WTC11 (cell line): ENCODE measurements around the gene DMKN. TPM values are rescaled to one million over a fixed set of nuclear protein-coding genes. Genes with fewer than 3 reads are reported as not detected.

Source experiments
- ATAC-seq: fragments of 200-7000 bp; cut with Tn5 transposase; 2 replicates; pipeline ENCODE4 v1.10.0; 2021; ENCODE audit warnings: mild to moderate bottlenecking, moderate library complexity
- CTCF ChIA-PET: fragments of 300-600 bp; sonication (Branson Sonifier 250); formaldehyde crosslinking; loops from one replicate; lab custom pipeline; 2021; ENCODE audit warnings: antibody characterized with exemption; lab: Charles Lee
- POLR2A ChIA-PET: fragments of 350-600 bp; sonication (Branson Sonifier 250); formaldehyde crosslinking; loops from one replicate; lab custom pipeline; 2021; ENCODE audit warnings: antibody characterized with exemption; lab: Charles Lee
- DNase-seq: peaks from one replicate; pipeline ENCODE4 v3.0.0; 2021; ENCODE audit warnings: low spot score
- H3K27ac Mint-ChIP-seq: 2 replicates; pipeline ENCODE4 v1.8.0; 2021; ENCODE audit warnings: mixed read lengths
- H3K27me3 Mint-ChIP-seq: 2 replicates; pipeline ENCODE4 v1.8.0; 2021; ENCODE audit warnings: low read depth, mild to moderate bottlenecking, moderate library complexity, mixed read lengths
- H3K36me3 Mint-ChIP-seq: 2 replicates; pipeline ENCODE4 v1.8.0; 2021; ENCODE audit warnings: mixed read lengths
- H3K4me1 Mint-ChIP-seq: 2 replicates; pipeline ENCODE4 v1.8.0; 2022; ENCODE audit warnings: mixed read lengths
- H3K4me3 Mint-ChIP-seq: 2 replicates; pipeline ENCODE4 v1.8.0; 2021; ENCODE audit warnings: mild to moderate bottlenecking, moderate library complexity, mixed read lengths
- H3K9me3 Mint-ChIP-seq: 2 replicates; pipeline ENCODE4 v1.8.0; 2021; ENCODE audit warnings: mixed read lengths
- CREB1 ChIP-seq: sonication (generic); formaldehyde crosslinking; IDR thresholded peaks from 2 replicates; pipeline ENCODE4 v1.8.0; 2023; ENCODE audit warnings: mild to moderate bottlenecking, missing genetic modification reagents
- E2F1 ChIP-seq: sonication (generic); formaldehyde crosslinking; IDR thresholded peaks from 2 replicates; pipeline ENCODE4 v1.8.0; 2022; ENCODE audit warnings: mild to moderate bottlenecking, missing genetic modification reagents
- EMX1 ChIP-seq: fragments of 250-450 bp; sonication (Bioruptor Pico); IDR thresholded peaks from 2 replicates; pipeline ENCODE4 v1.8.0; 2021; ENCODE audit warnings: mild to moderate bottlenecking
- KAT7 ChIP-seq: sonication (generic); formaldehyde crosslinking; IDR thresholded peaks from 2 replicates; pipeline ENCODE4 v1.8.1; 2023; ENCODE audit warnings: missing genetic modification reagents, mild to moderate bottlenecking, borderline replicate concordance
- NR2C2 ChIP-seq: sonication (generic); formaldehyde crosslinking; IDR thresholded peaks from 2 replicates; pipeline ENCODE4 v1.8.0; 2022; ENCODE audit warnings: mild to moderate bottlenecking, missing genetic modification reagents
- OVOL2 ChIP-seq: fragments of 250-450 bp; sonication (Bioruptor Pico); IDR thresholded peaks from 2 replicates; pipeline ENCODE4 v1.9.0; 2021; ENCODE audit warnings: mild to moderate bottlenecking, borderline replicate concordance
- PRDM15 ChIP-seq: sonication (generic); formaldehyde crosslinking; IDR thresholded peaks from 2 replicates; pipeline ENCODE4 v1.8.0; 2022; ENCODE audit warnings: missing genetic modification reagents
- PREB ChIP-seq: sonication (generic); formaldehyde crosslinking; IDR thresholded peaks from 2 replicates; pipeline ENCODE4 v1.8.1; 2022; ENCODE audit warnings: mild to moderate bottlenecking, missing genetic modification reagents, moderate library complexity, borderline replicate concordance
- SMAD3 ChIP-seq: sonication (generic); formaldehyde crosslinking; IDR thresholded peaks from 2 replicates; pipeline ENCODE4 v1.8.0; 2022; ENCODE audit warnings: missing genetic modification reagents, mild to moderate bottlenecking, borderline replicate concordance
- ZBTB21 ChIP-seq: sonication (generic); formaldehyde crosslinking; IDR thresholded peaks from 2 replicates; pipeline ENCODE4 v1.8.1; 2023; ENCODE audit warnings: mild to moderate bottlenecking, missing genetic modification reagents, borderline replicate concordance
- ZMAT4 ChIP-seq: fragments of 250-450 bp; sonication (Bioruptor Pico); IDR thresholded peaks from 2 replicates; pipeline ENCODE4 v1.9.0; 2021; ENCODE audit warnings: mild to moderate bottlenecking
- ZNF121 ChIP-seq: sonication (generic); formaldehyde crosslinking; IDR thresholded peaks from 2 replicates; pipeline ENCODE4 v1.8.0; 2023; ENCODE audit warnings: missing genetic modification reagents
- total RNA-seq: library from RNA; stranded (reverse); gene quantifications from 3 replicates; pipeline ENCODE4 v1.2.3, GENCODE V29; 2021
- TF ChIP-seq, protein P1 (sequence below): sonication (generic); formaldehyde crosslinking; IDR thresholded peaks from 2 replicates; pipeline ENCODE4 v1.8.1; 2023; ENCODE audit warnings: mild to moderate bottlenecking, missing genetic modification reagents
- TF ChIP-seq, protein P2 (sequence below): sonication (generic); formaldehyde crosslinking; conservative IDR thresholded peaks from 2 replicates; pipeline ENCODE4 v1.8.1; 2022; ENCODE audit warnings: mild to moderate bottlenecking, missing genetic modification reagents
- TF ChIP-seq, protein P3 (sequence below): sonication (generic); formaldehyde crosslinking; IDR thresholded peaks from 2 replicates; pipeline ENCODE4 v1.8.1; 2023; ENCODE audit warnings: mild to moderate bottlenecking, missing genetic modification reagents

DMKN gene
- total RNA-seq, 1 experiment from 2014 or later = 285 TPM

- Mint-ChIP-seq H3K27me3 (no peaks in the 10 kb centered on the region), H3K4me1 (peaks cover 6% of the 10 kb centered on the region), H3K4me3 (no peak overlapping the region), H3K9me3 (no peaks in the 10 kb centered on the region), H3K36me3 (peaks cover 69% of the 10 kb centered on the region), H3K27ac (0 out of 2 replicates have a peak overlapping the region, but pooled peaks have one; percentile 70)
- TF ChIP-seq ZMAT4 (CRISPR knock-in tag) = no peak
- no peak for TF ChIP-seq KAT7 (CRISPR knock-in tag)
- DNase-seq (no peak), ATAC-seq (no peak)
- ChIA-PET CTCF (interaction anchor here (1.8 kb wide), 1 partner anchor 10 kb away, joined by 5 read pairs; no protein-coding TSS in a partner anchor), POLR2A (interaction anchor here (0.5 kb wide), 1 partner anchor 162 kb away, joined by 3 read pairs; no protein-coding TSS in a partner anchor)
These were observed 12.8 kb downstream of the DMKN start for GRCh38 chr19:35500611-35501010.

DNA sequence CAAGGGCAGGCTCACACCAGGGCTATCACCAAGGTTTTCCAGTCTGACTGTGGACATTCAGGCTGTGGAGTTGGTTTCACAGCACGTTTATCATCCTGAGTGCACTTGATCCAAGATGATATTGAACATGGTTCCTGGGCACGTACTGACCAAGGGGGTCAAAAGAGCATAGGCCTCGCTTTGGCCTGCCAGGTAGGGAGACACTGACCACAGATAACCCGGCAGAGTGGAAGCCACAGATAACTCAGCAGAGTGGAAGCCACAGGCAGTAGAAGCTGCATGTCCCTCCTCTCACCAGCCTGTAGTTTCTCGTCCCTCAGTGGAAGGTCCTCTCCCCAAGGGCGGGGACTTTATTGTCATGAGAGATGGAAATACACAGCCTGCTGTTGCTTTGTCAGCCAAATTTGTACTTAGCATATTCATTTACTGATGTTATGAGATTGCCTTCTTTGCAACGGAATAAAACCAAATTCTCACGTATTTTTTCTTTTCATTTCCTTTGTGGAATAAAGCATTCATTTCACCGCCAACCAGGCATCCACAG, 14.4 kb downstream of the DMKN start:
- ATAC-seq = no peak
- TF ChIP-seq SMAD3 (CRISPR knock-in tag) = no peak
- no peak for TF ChIP-seq EMX1 (CRISPR knock-in tag)
- no peak for TF ChIP-seq ZBTB21 (CRISPR knock-in tag)
- TF ChIP-seq OVOL2 (CRISPR knock-in tag) = no peak
- Mint-ChIP-seq H3K36me3 (peaks cover 54% of the 10 kb centered on the region), H3K27ac (peak overlapping the region; percentile 65; the same call in 1 of the 2 replicates), H3K4me3 (no peak overlapping the region), H3K4me1 (peaks cover 9% of the 10 kb centered on the region), H3K9me3 (no peaks in the 10 kb centered on the region), H3K27me3 (no peaks in the 10 kb centered on the region; the same call in 1 of the 2 replicates)
- no peak for DNase-seq
- ChIA-PET CTCF (no interaction called here), POLR2A (interaction anchor here (1.0 kb wide), 1 partner anchor 12 kb away, joined by 3 read pairs; no protein-coding TSS in a partner anchor)

GRCh38 chr19:35498220-35498619, 15.2 kb downstream of the DMKN start:
- Mint-ChIP-seq H3K27ac (peak overlapping the region; percentile 47; the same call in 1 of the 2 replicates), H3K9me3 (no peaks in the 10 kb centered on the region), H3K4me3 (no peak overlapping the region), H3K27me3 (no peaks in the 10 kb centered on the region; the same call in 1 of the 2 replicates), H3K36me3 (peaks cover 50% of the 10 kb centered on the region), H3K4me1 (peaks cover 9% of the 10 kb centered on the region)
- TF ChIP-seq ZNF121 = peak; percentile 77
- TF ChIP-seq CREB1 (CRISPR knock-in tag) = no peak
- no peak for TF ChIP-seq NR2C2 (CRISPR knock-in tag)
- TF ChIP-seq, protein P1, sequence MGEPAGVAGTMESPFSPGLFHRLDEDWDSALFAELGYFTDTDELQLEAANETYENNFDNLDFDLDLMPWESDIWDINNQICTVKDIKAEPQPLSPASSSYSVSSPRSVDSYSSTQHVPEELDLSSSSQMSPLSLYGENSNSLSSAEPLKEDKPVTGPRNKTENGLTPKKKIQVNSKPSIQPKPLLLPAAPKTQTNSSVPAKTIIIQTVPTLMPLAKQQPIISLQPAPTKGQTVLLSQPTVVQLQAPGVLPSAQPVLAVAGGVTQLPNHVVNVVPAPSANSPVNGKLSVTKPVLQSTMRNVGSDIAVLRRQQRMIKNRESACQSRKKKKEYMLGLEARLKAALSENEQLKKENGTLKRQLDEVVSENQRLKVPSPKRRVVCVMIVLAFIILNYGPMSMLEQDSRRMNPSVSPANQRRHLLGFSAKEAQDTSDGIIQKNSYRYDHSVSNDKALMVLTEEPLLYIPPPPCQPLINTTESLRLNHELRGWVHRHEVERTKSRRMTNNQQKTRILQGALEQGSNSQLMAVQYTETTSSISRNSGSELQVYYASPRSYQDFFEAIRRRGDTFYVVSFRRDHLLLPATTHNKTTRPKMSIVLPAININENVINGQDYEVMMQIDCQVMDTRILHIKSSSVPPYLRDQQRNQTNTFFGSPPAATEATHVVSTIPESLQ = no peak
- no peak for ATAC-seq
- no peak for DNase-seq
- ChIA-PET CTCF (interaction anchor here (0.6 to 1.4 kb wide), 6 partner anchors 30 to 431 kb away, joined by 3 to 4 read pairs (median 3); no protein-coding TSS in a partner anchor), POLR2A (no interaction called here)

- Mint-ChIP-seq H3K36me3 (peaks cover 47% of the 10 kb centered on the region), H3K4me3 (no peak overlapping the region), H3K27me3 (peaks cover 2% of the 10 kb centered on the region; the same call in 1 of the 2 replicates), H3K9me3 (no peaks in the 10 kb centered on the region), H3K4me1 (peaks cover 9% of the 10 kb centered on the region), H3K27ac (0 out of 2 replicates have a peak overlapping the region, but pooled peaks have one; percentile 64)
- ChIA-PET CTCF (interaction anchor here (1.0 to 1.6 kb wide), 6 partner anchors 11 to 431 kb away, joined by 3 to 8 read pairs (median 3); no protein-coding TSS in a partner anchor), POLR2A (interaction anchor here (1.2 kb wide), 1 partner anchor 13 kb away, joined by 3 read pairs; no protein-coding TSS in a partner anchor)
- no peak for ATAC-seq
- DNase-seq = no peak
- TF ChIP-seq, protein P2, sequence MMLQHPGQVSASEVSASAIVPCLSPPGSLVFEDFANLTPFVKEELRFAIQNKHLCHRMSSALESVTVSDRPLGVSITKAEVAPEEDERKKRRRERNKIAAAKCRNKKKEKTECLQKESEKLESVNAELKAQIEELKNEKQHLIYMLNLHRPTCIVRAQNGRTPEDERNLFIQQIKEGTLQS (CRISPR knock-in tag) = no peak
- TF ChIP-seq PREB (CRISPR knock-in tag) (no peak), PRDM15 (CRISPR knock-in tag) (no peak), E2F1 (CRISPR knock-in tag) (no peak)
- TF ChIP-seq, protein P3, sequence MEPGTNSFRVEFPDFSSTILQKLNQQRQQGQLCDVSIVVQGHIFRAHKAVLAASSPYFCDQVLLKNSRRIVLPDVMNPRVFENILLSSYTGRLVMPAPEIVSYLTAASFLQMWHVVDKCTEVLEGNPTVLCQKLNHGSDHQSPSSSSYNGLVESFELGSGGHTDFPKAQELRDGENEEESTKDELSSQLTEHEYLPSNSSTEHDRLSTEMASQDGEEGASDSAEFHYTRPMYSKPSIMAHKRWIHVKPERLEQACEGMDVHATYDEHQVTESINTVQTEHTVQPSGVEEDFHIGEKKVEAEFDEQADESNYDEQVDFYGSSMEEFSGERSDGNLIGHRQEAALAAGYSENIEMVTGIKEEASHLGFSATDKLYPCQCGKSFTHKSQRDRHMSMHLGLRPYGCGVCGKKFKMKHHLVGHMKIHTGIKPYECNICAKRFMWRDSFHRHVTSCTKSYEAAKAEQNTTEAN (CRISPR knock-in tag) = no peak
These were observed 16.0 kb downstream of the DMKN start for GRCh38 chr19:35497406-35497805.
